Endothelial cell of umbilical vein (primary cell): ENCODE results near the gene MTG1.

Experiments used
- CTCF ChIP-seq, 2 donors: IDR thresholded peaks; 1 replicate in 1 of 2; 2 replicates in 1 of 2; pipeline ENCODE4 v1.5.1; 2011; ENCODE audit warnings: low read length in 2 of 2, mild to moderate bottlenecking in 2 of 2, moderate library complexity in 2 of 2, control low read depth in 1 of 2, inconsistent platforms in 1 of 2, low read depth in 1 of 2; ENCODE audit not compliant: insufficient read depth in 1 of 2; ENCODE audit errors: extremely low read depth in 1 of 2
- EZH2 ChIP-seq: IDR thresholded peaks from 2 replicates; pipeline ENCODE4 v1.6.1; 2012; ENCODE audit warnings: borderline replicate concordance, low read depth, mild to moderate bottlenecking, moderate library complexity, low read length, inconsistent platforms; ENCODE audit not compliant: severe bottlenecking
- FOS ChIP-seq: IDR thresholded peaks from 2 replicates; pipeline ENCODE4 v1.6.1; 2011; ENCODE audit warnings: mild to moderate bottlenecking, low read length, moderate library complexity, borderline replicate concordance; ENCODE audit not compliant: insufficient read depth
- GATA2 ChIP-seq: IDR thresholded peaks from 2 replicates; pipeline ENCODE4 v1.7.0; 2011; ENCODE audit warnings: low read depth, mild to moderate bottlenecking, moderate library complexity, mixed read lengths, low read length; ENCODE audit not compliant: insufficient read length, insufficient read depth
- JUN ChIP-seq: IDR thresholded peaks from 2 replicates; pipeline ENCODE4 v1.6.1; 2011; ENCODE audit warnings: borderline replicate concordance, low read depth; ENCODE audit not compliant: insufficient read length, insufficient read depth
- MAX ChIP-seq: IDR thresholded peaks from 2 replicates; pipeline ENCODE4 v1.6.1; 2011; ENCODE audit not compliant: insufficient read depth, insufficient read length
- MYC ChIP-seq: IDR thresholded peaks from one replicate; pipeline ENCODE4 v1.6.1; 2011; ENCODE audit warnings: mild to moderate bottlenecking, low read depth, low read length
- POLR2A ChIP-seq: IDR thresholded peaks from 2 replicates; pipeline ENCODE4 v1.6.1; 2012; ENCODE audit warnings: low read depth, mild to moderate bottlenecking, control low read depth, low read length
- POLR2AphosphoS5 ChIP-seq: IDR thresholded peaks from 2 replicates; pipeline ENCODE4 v1.6.1; 2012; ENCODE audit warnings: low read depth, mild to moderate bottlenecking, control low read depth, low read length, moderate library complexity; ENCODE audit not compliant: insufficient read depth

GRCh38 chr10:133458710-133459453 is 64.9 kb downstream of the MTG1 start:
- TF ChIP-seq CTCF (IDR thresholded peaks at IDR 0.05; ENCODE audit: extremely low read depth in 1 of 2, insufficient read depth in 1 of 2, low read depth in 1 of 2, low read length in 2 of 2), result no peak
- no peak for TF ChIP-seq POLR2AphosphoS5
- TF ChIP-seq MYC, result no peak
- no peak for TF ChIP-seq POLR2A
- TF ChIP-seq GATA2, result no peak
- no peak for TF ChIP-seq EZH2
- TF ChIP-seq JUN, result no peak
- no peak for TF ChIP-seq FOS
- TF ChIP-seq MAX, result no peak
